ENCODE results near the gene MAN2B2. TPM values are rescaled to one million over a fixed set of nuclear protein-coding genes. Genes with fewer than 3 reads are reported as not detected.

MAN2B2 gene
- total RNA-seq, 1 experiment from 2014 or later = 20.5 TPM

DNA sequence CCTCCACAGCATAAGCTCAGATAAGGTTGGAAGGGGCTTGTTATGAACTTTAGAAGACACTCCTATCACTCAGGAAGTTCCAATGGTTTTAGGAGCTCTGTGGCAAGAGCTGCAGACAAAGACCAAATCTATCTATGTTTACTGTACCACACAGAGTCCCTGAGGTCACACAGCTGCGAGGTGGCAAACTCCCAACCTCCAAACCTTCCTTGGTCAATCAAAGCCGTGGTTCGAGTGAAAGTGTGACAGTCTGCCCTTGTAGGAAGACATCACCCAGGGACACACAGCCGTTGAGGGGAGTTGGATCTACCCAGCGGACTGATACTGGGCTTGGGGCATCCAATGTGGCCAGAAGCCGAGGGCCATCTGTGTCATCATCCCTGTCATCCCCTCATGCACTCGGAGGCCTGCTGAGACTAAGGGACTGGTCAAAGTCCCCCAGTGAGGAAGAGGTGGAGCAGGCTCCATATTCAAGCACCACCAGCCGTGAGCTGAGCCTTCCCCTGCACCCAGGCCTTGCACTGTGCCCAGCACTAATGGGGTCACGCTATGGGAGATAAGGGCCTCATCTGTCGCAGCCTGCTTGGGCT is 26.8 kb downstream of the MAN2B2 start:
- no peak overlapping the region for H3K4me3 Mint-ChIP-seq (ENCODE audit: unreplicated experiment)
- Histone ChIP-seq H3K9me3 (peaks cover 4% of the 10 kb centered on the region; the same call in 1 of the 2 replicates), H3K36me3 (ENCODE audit: control insufficient read depth, insufficient read depth, low read length) (no peaks in the 10 kb centered on the region), H3K4me3 (ENCODE audit: low read depth, low read length) (no peak overlapping the region), H3K27me3 (replicated peaks; ENCODE audit: control insufficient read depth, insufficient read depth, low read length) (no peaks in the 10 kb centered on the region), H3K4me1 (no peaks in the 10 kb centered on the region)
- POLR2A ChIA-PET = no interaction called here
- no peaks in the 10 kb centered on the region for H3K4me1 Mint-ChIP-seq (ENCODE audit: low read depth, unreplicated experiment)
- CTCF ChIA-PET = no interaction called here
- H3K27me3 Mint-ChIP-seq (ENCODE audit: insufficient read depth, unreplicated experiment) = no peaks in the 10 kb centered on the region
- intact Hi-C loops (cut with micrococcal nuclease; ENCODE audit: unreplicated experiment) = no loop called here
- TF ChIP-seq, protein P1, sequence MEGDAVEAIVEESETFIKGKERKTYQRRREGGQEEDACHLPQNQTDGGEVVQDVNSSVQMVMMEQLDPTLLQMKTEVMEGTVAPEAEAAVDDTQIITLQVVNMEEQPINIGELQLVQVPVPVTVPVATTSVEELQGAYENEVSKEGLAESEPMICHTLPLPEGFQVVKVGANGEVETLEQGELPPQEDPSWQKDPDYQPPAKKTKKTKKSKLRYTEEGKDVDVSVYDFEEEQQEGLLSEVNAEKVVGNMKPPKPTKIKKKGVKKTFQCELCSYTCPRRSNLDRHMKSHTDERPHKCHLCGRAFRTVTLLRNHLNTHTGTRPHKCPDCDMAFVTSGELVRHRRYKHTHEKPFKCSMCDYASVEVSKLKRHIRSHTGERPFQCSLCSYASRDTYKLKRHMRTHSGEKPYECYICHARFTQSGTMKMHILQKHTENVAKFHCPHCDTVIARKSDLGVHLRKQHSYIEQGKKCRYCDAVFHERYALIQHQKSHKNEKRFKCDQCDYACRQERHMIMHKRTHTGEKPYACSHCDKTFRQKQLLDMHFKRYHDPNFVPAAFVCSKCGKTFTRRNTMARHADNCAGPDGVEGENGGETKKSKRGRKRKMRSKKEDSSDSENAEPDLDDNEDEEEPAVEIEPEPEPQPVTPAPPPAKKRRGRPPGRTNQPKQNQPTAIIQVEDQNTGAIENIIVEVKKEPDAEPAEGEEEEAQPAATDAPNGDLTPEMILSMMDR (IDR thresholded peaks at IDR 0.05; ENCODE audit: insufficient read depth in 1 of 2, low read depth in 1 of 2, low read length in 1 of 2, severe bottlenecking in 1 of 2, unreplicated experiment in 1 of 2) = no peak
- H3K36me3 Mint-ChIP-seq (ENCODE audit: insufficient read depth, unreplicated experiment) = no peaks in the 10 kb centered on the region
- peaks cover 7% of the 10 kb centered on the region for H3K9me3 Mint-ChIP-seq (ENCODE audit: unreplicated experiment)
- H3K27ac Mint-ChIP-seq (ENCODE audit: unreplicated experiment) = no peak overlapping the region
- DNase-seq = no peak
- BruUV-seq (replicated peaks) = no TSS peak

DNA sequence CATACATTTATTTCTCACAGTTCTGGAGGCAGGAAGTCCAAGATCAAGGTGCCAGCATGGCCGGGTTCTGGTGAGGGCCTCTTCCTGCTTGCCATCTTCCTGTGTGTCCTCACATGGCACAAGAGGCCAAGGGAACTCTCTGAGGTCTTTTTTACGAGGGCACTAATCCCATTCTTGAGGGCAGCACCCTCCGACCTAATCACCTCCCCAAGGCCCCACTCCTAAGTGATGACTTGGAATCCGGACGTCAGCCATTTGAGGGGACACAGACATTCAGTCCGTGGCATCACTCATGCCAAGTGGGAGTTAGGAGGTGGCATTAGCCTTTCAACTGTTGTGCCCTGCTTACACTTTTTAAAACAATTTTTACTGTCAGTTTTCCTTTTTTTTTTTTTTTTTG is 27.3 kb downstream of the MAN2B2 start:
- Histone ChIP-seq H3K36me3 (ENCODE audit: control insufficient read depth, insufficient read depth, low read length) (no peaks in the 10 kb centered on the region), H3K27me3 (replicated peaks; ENCODE audit: control insufficient read depth, insufficient read depth, low read length) (no peaks in the 10 kb centered on the region), H3K4me3 (ENCODE audit: low read depth, low read length) (no peak overlapping the region), H3K9me3 (peaks cover 4% of the 10 kb centered on the region; the same call in 1 of the 2 replicates), H3K4me1 (no peaks in the 10 kb centered on the region)
- Mint-ChIP-seq H3K9me3 (ENCODE audit: unreplicated experiment) (peaks cover 7% of the 10 kb centered on the region), H3K27me3 (ENCODE audit: insufficient read depth, unreplicated experiment) (no peaks in the 10 kb centered on the region), H3K36me3 (ENCODE audit: insufficient read depth, unreplicated experiment) (no peaks in the 10 kb centered on the region), H3K4me1 (ENCODE audit: low read depth, unreplicated experiment) (no peaks in the 10 kb centered on the region), H3K4me3 (ENCODE audit: unreplicated experiment) (no peak overlapping the region), H3K27ac (ENCODE audit: unreplicated experiment) (no peak overlapping the region)
- TF ChIP-seq, protein P1 (IDR thresholded peaks at IDR 0.05; ENCODE audit: insufficient read depth in 1 of 2, low read depth in 1 of 2, low read length in 1 of 2, severe bottlenecking in 1 of 2, unreplicated experiment in 1 of 2) = no peak
- DNase-seq = no peak
- no TSS peak for BruUV-seq (replicated peaks)
- CTCF ChIA-PET = interaction anchor here (0.6 kb wide), 1 partner anchor 73 kb away, joined by 4 read pairs; no protein-coding TSS in a partner anchor
- POLR2A ChIA-PET = no interaction called here
- intact Hi-C loops (cut with micrococcal nuclease; ENCODE audit: unreplicated experiment) = no loop called here

DNA sequence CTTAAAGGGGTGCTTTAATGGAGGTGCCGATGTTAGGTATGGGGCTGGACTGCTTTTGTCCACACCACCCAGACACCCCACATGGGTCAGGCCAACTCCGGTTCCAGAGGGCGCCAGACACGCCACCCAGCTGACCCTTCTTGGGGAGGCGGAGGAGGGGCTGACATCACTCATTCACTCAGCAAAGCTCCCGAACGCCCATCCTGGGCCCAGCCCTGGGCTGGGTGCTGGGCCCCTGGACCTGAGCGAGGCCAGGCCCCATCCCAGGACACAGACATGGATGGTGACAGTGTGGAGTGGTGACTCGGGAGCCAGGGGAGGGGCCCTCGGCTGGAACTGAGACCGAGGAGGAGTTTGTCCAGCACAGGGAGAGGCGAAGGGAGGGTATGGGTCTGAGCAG is 28.1 kb downstream of the MAN2B2 start:
- intact Hi-C loops (cut with micrococcal nuclease; ENCODE audit: unreplicated experiment) = no loop called here
- H3K27ac Mint-ChIP-seq (ENCODE audit: unreplicated experiment) = no peak overlapping the region
- H3K27me3 Mint-ChIP-seq (ENCODE audit: insufficient read depth, unreplicated experiment) = no peaks in the 10 kb centered on the region
- POLR2A ChIA-PET = no interaction called here
- DNase-seq = no peak
- Histone ChIP-seq H3K27me3 (replicated peaks; ENCODE audit: control insufficient read depth, insufficient read depth, low read length) (no peaks in the 10 kb centered on the region), H3K36me3 (ENCODE audit: control insufficient read depth, insufficient read depth, low read length) (no peaks in the 10 kb centered on the region), H3K9me3 (peaks cover 4% of the 10 kb centered on the region; the same call in 1 of the 2 replicates), H3K4me1 (no peaks in the 10 kb centered on the region), H3K4me3 (ENCODE audit: low read depth, low read length) (no peak overlapping the region)
- CTCF ChIA-PET = interaction anchor here (0.6 kb wide), 1 partner anchor 72 kb away, joined by 4 read pairs; no protein-coding TSS in a partner anchor
- no peaks in the 10 kb centered on the region for H3K4me1 Mint-ChIP-seq (ENCODE audit: low read depth, unreplicated experiment)
- no peak overlapping the region for H3K4me3 Mint-ChIP-seq (ENCODE audit: unreplicated experiment)
- BruUV-seq (replicated peaks) = no TSS peak
- no peaks in the 10 kb centered on the region for H3K36me3 Mint-ChIP-seq (ENCODE audit: insufficient read depth, unreplicated experiment)
- peaks cover 7% of the 10 kb centered on the region for H3K9me3 Mint-ChIP-seq (ENCODE audit: unreplicated experiment)
- TF ChIP-seq, protein P1 (IDR thresholded peaks at IDR 0.05; ENCODE audit: insufficient read depth in 1 of 2, low read depth in 1 of 2, low read length in 1 of 2, severe bottlenecking in 1 of 2, unreplicated experiment in 1 of 2) = no peak
